Heart left ventricle (tissue), 13 donors: ENCODE results near the gene SUSD4.

Source experiments
- CTCF ChIP-seq, 12 donors: fragments of 200-600 bp; sonication (generic) in 4 of 12; IDR thresholded peaks; one replicate each; pipeline versions ENCODE4 v1.5.0 to v1.8.0; 2018 to 2022; ENCODE audit warnings: antibody characterized with exemption in 12 of 12, mild to moderate bottlenecking in 5 of 12
- POLR2A ChIP-seq, 2 donors: fragments of 450-650 bp; IDR thresholded peaks; one replicate each; pipeline ENCODE4 v1.6.1; 2017; ENCODE audit warnings: antibody characterized with exemption in 2 of 2, mild to moderate bottlenecking in 2 of 2, moderate library complexity in 2 of 2
- donor health status: ischemic (EF 13 %, LVEDD 7.1; RV severe dilation, severe dysfunction).
- donor health status: DM: no; HTN: yes; CAD: no.
- donor health status: DM: no; HTN: no; CAD: no.
- donor health status: ischemic (EF 25% LVEDD 6.9; RV normal size, moderate dysfunction).
- donor health status: ischemic (EF 25% LVEDD 5.7; RV mildly dilated, moderate dysfunction).
- donor health status: ischemic (EF 35%, LVEDD 5.7; RV mildly dilated, moderate dysfunction).
- donor health status: nonischemic (EF 11% LVEDD 7.7; RV severe dilation, severe dysfunction).
- donor health status: DM: yes; HTN: yes; CAD: no.
- donor health status: PGD.
- donor health status: ischemic (EF 29% LVEDD 5.4; RV normal size, mild dysfunction).
- donor health status: nonischemic (EF 23%, LVEDD 6.1; RV moderate dilation, normal function).

- TF ChIP-seq CTCF (IDR thresholded peaks at IDR 0.05) (no peak), POLR2A (IDR thresholded peaks at IDR 0.05) (no peak)
These were observed 11.0 kb downstream of the SUSD4 start for GRCh38 chr1:223352944-223353343.
